NCI-H146 (cell line): ENCODE measurements around the gene KDELR3.
"Not testable (repeated sequence)": the region's sequence is repeated elsewhere in the genome, so short reads cannot be mapped to it uniquely, and the experiment has no call there.

Experiments used
- DNase-seq: peaks from one replicate; lab custom pipeline; 2025; lab: John Stamatoyannopoulos, UW

Gene KDELR3

DNA sequence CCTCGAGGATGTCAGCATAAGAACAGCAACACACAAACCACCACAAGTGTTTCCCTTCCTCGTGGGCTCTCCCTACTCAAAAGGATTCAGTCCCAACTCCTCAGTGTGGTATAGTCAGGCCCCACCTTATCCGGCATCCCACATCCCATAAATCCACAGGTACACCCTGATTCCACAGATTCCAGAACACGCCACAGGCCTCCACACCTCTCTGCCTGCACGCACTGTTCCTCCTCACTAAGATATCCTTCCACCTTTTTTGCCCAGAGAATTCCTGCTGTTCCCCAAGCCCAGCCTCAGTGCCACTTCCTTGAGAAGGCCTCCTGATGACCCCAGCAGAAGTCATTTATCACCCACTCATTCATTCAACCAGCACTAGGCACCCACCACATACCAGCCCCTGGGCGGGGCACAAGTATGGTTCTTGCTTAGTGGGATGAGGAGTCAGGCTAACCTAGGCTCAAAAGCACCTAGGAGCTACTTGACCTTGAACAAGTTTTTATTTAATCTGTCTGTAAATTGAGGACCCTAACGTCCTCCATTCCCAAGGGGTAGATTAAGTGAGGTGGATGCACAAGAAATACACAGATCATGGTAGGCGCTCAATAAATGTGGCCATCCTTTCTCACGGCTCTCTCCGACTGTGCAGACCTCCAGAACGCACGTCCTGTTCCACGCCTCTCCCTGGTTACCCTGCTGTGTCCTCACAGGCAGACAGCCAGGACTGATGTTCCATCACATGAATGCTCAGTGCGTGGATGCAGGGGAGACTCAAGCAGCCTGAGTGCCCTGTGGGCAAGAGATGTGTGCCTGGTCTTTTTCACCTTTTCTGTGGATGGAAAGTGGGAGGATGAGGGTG, 10.8 kb upstream of the KDELR3 start:
- DNase-seq = no peak

GRCh38 chr22:38460426-38460840, 7.5 kb upstream of the KDELR3 start:
- DNase-seq = no peak

GRCh38 chr22:38461057-38461413, 6.9 kb upstream of the KDELR3 start:
- no peak for DNase-seq

GRCh38 chr22:38461414-38462081, 6.3 kb upstream of the KDELR3 start:
- peak; percentile 88 for DNase-seq

- no peak for DNase-seq
Measured at GRCh38 chr22:38462960-38463784, 4.7 kb upstream of the KDELR3 start.

- no peak for DNase-seq
Measured at GRCh38 chr22:38464992-38465672, 2.8 kb upstream of the KDELR3 start.

- DNase-seq = peak; percentile 13
Measured at GRCh38 chr22:38465673-38466490, 2.0 kb upstream of the KDELR3 start.

GRCh38 chr22:38467438-38467903, 425 bp upstream of the KDELR3 start:
- DNase-seq = peak; percentile 21

DNA sequence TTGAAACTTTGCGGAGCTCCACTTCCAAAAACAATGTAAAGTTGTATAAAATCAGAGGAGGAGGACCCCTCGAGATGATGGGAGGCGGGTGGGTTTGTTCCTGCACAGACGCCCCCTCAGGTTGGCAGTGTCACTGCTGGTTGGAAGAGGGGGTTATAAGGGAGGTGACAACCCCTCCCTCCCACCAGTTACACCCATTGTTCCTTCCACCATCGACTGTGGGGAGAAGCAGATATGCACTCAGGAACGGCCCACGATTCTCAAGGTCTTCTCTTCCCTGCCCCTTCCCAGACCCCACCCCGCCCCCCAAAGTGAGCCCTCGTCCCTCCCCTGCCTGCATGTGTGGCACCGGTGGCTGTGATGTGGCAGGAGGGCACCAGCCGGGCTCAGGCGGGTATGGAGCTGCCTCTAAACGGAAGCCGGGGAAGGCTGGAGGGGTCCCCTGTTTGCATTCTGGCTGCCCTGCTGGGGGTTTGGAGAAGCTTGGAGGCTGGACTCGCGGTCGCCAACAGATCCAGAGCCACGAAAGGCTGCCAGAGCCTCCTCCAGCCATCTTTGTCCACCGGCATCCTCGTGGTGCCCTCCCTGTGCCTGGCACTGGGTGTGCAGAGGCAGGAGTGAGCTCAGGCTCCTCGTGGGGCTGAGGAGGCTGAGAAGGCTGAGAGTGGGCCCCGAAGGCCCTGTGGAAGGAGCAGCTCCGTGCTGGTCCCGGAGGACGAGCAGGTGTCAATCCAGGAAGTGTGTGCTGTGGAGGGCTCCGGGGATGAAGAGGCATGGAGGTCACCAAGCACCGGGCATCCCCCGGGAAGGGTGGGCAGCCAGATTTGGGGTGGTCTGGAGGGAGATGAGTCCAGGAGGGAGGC, 778 bp downstream of the KDELR3 start:
- no peak for DNase-seq

DNA sequence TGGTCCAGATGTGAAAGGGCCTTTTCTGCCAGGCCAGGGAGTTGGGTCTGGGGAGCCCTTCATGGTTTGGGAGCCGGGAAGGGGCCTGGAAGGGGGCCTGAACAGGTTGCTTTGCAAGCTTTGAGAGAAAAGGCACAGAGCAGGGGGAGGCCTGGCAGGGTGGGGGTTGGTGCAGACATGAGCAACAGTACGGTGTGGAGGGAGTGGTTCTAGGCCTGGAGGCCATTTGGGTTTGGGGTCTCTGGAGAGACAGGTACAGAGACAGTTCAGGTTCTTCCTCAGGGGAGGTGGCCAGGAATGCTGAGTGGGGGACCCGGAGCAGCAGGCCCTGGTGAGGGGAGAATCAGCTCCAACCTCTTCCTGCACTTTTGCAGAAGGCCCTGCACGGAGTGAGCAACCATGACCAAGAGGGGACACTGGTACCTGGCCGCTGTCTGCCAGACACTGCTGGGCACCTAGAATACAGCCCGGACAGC, 1.4 kb downstream of the KDELR3 start:
- no peak for DNase-seq

DNA sequence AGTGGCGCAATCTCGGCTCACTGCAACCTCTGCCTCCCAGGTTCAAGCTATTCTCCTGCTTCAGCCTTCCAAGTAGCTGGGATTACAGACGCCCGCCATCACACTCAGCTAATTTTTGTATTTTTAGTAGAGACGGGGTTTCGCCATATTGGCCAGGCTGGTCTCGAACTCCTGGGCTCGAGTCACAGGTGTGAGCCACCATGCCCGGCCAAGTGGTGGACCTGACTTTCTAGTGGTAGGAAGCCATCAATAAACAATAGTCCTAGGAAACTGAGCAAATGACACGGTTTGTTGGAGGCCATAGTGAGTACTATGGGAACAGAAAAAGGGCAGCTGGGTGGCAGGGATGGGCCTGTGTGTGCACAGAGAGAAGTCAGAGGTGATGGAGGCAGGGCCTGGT, 2.3 kb downstream of the KDELR3 start:
- DNase-seq = not testable (repeated sequence)

DNA sequence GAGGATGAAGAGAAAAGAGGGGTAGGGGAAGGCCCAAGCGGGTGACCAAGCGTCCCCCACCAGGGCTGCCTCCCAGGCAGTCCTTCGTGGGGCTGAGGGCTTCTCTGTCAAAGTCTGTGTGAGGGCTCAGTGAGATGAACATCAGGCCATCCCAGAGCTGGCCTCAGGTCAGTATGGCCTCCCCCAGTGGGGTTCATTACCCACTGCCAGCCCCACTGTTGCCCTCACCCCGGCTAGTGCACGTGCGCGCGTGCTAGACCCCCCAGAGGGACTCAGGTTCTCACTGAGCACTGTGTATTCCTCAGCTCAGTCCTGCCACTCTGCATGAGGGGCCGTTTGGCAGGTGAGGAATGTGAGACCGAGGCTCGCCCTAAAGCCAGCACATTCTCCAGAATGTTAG, 3.3 kb downstream of the KDELR3 start:
- DNase-seq = no peak

- DNase-seq = no peak
Measured at GRCh38 chr22:38474003-38474607, 6.2 kb downstream of the KDELR3 start.

DNA sequence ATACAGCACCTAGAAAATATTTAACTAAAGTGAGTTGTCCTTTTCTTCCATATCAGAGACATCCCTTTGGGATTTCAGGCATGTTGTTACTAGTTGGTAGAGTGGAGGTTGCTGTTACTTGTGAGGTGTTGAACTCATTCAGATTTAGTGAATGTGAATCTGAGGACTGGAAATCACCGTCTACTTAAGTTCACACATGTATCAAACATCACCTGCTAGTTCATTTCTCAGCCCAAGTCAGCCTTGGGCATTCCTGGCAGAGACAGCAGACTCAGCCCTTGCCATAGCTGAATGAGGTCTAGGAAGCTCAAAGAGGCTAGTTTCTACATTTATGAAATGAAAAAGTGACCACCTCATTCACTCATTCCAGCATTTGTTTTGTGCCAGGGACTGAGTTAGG, 9.7 kb downstream of the KDELR3 start:
- DNase-seq = no peak

GRCh38 chr22:38479096-38479837, 11.4 kb downstream of the KDELR3 start:
- no peak for DNase-seq

DNA sequence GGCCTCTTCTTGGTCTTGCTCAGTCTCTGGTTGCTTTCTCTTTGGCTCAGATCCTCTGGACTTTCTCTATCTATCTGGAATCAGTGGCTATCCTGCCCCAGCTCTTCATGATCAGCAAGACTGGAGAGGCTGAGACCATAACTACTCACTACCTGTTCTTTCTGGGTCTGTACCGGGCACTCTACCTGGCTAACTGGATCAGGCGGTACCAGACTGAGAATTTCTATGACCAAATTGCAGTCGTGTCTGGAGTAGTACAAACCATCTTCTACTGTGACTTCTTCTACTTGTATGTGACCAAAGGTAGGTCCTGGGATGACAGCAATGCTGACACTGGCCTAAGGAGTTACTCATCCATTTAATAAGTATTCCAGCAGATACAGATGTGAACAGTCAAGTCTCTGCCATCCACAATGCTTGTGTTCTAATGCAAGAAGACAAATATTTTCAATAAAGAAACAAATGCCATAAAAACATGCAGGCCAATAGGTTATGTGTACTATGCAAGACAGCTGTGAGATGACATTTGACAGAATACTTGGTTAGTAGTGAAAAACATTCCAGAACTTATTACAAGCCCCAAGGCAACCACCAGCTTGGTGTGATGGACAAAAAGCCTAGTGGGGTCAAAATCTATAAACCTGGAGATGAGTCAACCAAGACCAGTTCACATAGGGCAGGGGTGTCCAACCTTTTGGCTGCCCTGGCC, 13.4 kb downstream of the KDELR3 start:
- DNase-seq = no peak

GRCh38 chr22:38481871-38482332, 14.0 kb downstream of the KDELR3 start:
- DNase-seq = no peak
